GM23248 (cell line): ENCODE measurements around the gene AARS1.
"Not testable (repeated sequence)": the region's sequence is repeated elsewhere in the genome, so short reads cannot be mapped to it uniquely, and the experiment has no call there.

Experiments used
- EZH2 ChIP-seq: fragments of 200-600 bp; sonication (generic); IDR thresholded peaks from 2 replicates; pipeline ENCODE4 v1.6.1; 2018; ENCODE audit warnings: antibody characterized with exemption, mild to moderate bottlenecking; ENCODE audit not compliant: insufficient read depth, poor library complexity, severe bottlenecking
- EZH2phosphoT487 ChIP-seq: fragments of 200-600 bp; sonication (generic); IDR thresholded peaks from 2 replicates; pipeline ENCODE4 v1.6.1; 2018; ENCODE audit warnings: antibody characterized with exemption, moderate library complexity, mild to moderate bottlenecking, low read depth; ENCODE audit not compliant: insufficient read depth

- not testable (repeated sequence) for TF ChIP-seq EZH2phosphoT487, EZH2
Observed at GRCh38 chr16:70238773-70239172, 50.5 kb downstream of the AARS1 start.
